Eye (tissue), 1 donor: ENCODE results near the gene OASL.

Experiments
- DNase-seq: peaks from one replicate; pipeline ENCODE4 v3.0.0-alpha.2; 2015

Gene OASL

GRCh38 chr12:120988234-120988633, 50.8 kb downstream of the OASL start:
- no peak for DNase-seq

- no peak for DNase-seq
These were observed 54.6 kb downstream of the OASL start for GRCh38 chr12:120984351-120984898.

GRCh38 chr12:120983759-120984158, 55.3 kb downstream of the OASL start:
- DNase-seq, result no peak

GRCh38 chr12:120982659-120983058, 56.4 kb downstream of the OASL start:
- no peak for DNase-seq

GRCh38 chr12:120981407-120981941, 57.6 kb downstream of the OASL start:
- no peak for DNase-seq

GRCh38 chr12:120980800-120981368, 58.2 kb downstream of the OASL start:
- DNase-seq, result no peak

- DNase-seq, result no peak
These were observed 59.0 kb downstream of the OASL start for GRCh38 chr12:120979862-120980696.

GRCh38 chr12:120979220-120979861, 59.7 kb downstream of the OASL start:
- DNase-seq, result no peak

- no peak for DNase-seq
These were observed 60.5 kb downstream of the OASL start, which contains the start of gene HNF1A for GRCh38 chr12:120978296-120979219. TSS of gene HNF1A (plus strand) at chr12:120978543. CDS start at chr12:120978769, 226 bp downstream.

- DNase-seq, result no peak
These were observed 61.3 kb downstream of the OASL start for GRCh38 chr12:120977531-120978295.

- peak; percentile 54 for DNase-seq
These were observed 66.0 kb downstream of the OASL start for GRCh38 chr12:120972870-120973543.

GRCh38 chr12:120971299-120972180, 67.5 kb downstream of the OASL start:
- DNase-seq, result peak; percentile 74

GRCh38 chr12:120970310-120970709, 68.7 kb downstream of the OASL start:
- no peak for DNase-seq
